ENCODE measurements around the gene VAV2.
"Not testable (repeated sequence)": the region's sequence is repeated elsewhere in the genome, so short reads cannot be mapped to it uniquely, and the experiment has no call there.

VAV2 gene

GRCh38 chr9:133968428-133968827 is 23.7 kb downstream of the VAV2 start:
- DNase-seq = no peak

- no peak for DNase-seq
Measured at GRCh38 chr9:133967024-133967741, 24.9 kb downstream of the VAV2 start.

DNA sequence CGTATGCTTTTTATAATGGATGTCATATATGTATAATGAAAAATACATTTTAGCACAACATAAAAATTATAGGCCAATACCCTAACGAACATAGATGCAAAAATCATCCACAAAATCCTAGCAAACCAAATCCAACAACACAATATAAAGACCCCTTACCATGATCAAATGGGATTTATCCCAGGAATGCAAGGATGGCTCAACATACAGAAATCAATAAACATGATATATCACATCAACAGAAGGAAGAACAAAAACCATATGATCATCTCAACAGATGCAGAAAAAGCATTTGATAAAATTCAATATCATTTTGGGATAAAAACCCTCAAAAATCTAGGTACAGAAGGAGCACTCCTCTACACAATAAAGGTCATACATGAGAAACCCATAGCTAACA is 27.7 kb downstream of the VAV2 start:
- no peak for DNase-seq

GRCh38 chr9:133963166-133963565 is 29.0 kb downstream of the VAV2 start:
- no peak for DNase-seq

GRCh38 chr9:133962341-133962740 is 29.8 kb downstream of the VAV2 start:
- DNase-seq = no peak

DNA sequence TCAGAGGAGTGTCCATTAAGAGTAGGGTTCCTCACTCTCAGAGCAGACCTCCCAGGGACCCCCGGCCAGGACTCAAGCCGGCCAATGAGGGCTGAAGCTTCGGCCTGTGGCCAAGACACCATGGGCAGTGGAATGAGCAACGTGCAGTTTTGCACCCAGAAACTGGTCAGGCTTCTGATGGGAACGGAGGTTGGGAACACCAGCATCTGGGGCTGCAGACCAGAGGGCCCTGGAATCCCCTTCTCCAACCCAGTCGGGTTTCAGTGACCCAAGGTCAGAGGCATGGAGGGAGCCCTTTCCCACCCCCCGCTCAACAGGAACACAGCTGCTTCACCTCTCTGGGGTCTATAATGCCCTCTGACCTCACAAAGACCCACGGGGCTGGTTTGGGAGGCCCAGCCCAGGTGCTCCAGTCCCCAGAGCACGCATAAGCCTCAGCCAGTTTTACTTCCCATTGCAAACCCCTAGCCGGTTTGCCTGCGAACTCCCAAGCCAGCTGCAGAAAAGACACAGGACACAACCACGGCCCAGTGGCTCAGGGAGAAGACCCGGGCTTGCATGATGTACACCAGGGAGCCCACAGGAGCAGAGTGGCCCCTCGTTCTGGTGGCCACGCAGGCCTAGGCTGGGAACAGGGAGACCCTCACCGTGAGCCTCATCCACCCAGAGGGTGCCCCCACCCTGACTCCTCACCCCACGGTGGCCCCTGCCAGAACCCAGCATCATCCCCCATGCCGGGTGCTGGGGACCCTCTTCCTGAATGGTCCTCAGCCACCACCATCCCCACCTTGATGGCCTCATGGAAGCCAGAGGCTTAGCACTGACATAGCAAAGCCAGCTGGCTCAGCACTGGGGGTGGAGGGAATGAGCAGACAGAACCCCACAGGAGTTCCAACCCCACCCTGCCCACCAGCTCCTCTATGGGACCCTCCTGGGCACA is 30.6 kb downstream of the VAV2 start:
- no peak for DNase-seq

- no peak for DNase-seq
Measured at GRCh38 chr9:133960568-133961129, 31.5 kb downstream of the VAV2 start.

DNA sequence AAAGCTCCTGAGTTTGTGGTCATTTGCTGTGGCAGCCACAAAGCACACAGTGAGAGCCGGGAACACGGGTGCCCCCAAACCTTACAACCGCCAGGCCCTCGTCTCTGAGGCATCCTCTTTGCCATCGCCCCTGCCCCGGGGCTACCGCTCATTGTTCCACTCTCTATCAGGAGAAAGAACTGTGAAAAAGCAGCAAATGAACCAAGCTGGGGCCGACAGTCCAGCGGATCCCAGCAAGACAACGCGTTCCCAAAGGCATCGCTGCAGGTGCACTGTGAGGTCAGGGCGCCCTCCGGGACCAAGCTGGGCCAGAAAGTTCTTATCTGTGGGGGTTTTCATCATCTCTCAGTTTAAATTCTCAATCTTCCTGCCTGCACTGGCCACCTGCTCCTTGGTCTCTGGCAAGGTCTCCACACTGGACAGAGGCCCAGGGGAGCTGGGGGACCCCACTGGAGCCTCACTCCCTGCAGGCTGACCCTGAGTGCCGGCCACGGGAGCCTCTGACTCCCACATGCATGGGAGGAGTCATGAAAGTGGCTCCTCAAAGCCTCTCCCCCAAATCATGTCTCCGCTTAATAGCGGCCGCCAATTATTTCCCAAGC is 32.1 kb downstream of the VAV2 start:
- no peak for DNase-seq

DNA sequence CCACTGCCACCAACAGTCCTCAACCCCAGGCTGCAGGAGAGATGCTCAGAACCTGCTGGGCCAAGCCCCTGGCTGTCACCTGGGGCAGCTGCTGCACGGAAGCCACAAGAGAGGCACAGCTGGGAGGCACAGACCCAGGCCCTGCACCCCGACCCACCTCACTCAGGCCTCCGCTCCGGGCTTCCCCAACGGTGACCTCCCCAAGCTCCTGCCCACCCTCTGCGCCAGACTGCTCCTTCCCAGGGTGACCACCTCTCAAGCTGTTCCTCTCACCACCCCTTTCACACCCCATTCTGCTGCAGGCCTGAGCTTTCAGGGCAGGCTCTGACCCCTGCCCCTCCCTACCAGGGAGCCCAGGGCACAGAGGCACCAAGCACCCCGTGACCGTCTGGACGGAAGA is 33.0 kb downstream of the VAV2 start:
- no peak for DNase-seq

DNA sequence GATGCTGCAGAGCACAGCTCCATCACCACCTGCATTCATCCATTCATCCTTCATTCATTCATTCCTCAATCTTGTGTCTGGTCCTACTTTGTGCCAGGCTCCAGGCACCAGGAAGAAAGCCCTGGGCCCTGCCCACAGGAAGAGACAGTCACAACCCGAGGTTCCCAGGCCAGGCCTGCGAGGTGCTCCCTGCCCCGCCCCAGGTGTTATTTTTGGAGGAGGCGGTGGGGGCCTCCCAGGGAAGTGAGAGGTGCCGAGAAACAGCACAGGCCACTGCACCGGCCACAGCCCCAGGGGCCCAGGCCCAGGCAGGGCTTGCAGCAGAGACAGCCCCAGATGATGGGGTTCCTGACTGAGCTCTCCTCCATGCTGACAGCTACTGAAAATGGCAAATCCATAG is 33.4 kb downstream of the VAV2 start:
- DNase-seq = no peak

DNA sequence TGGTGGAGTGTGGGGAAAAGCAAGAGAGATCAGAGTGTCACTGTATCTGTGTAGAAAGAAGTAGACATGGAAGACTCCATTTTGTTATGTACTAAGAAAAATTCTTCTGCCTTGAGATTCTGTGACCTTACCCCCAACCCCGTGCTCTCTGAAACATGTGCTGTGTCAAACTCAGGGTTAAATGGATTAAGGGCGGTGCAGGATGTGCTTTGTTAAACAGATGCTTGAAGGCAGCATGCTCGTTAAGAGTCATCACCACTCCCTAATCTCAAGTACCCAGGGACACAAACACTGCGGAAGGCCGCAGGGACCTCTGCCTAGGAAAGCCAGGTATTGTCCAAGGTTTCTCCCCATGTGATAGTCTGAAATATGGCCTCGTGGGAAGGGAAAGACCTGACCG is 34.4 kb downstream of the VAV2 start:
- DNase-seq = not testable (repeated sequence)

DNA sequence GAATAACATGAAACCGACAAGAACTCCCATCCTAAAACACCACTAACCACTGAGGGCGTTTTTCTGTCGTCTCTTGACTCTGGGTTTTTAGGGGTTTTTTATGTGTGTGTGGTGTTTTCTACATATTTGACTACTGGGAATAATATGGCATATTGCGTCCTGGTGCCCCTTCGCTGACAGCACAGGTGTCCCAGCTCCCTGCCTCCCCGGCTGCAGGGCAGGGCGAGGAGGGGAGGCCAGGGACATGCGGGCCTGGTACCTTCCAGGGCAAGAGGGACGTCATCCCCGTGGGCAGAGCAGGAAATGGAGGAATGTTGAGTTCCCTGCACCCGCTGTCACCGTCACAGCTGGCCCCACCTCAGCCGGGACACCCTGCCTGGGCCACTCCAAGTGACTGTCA is 34.8 kb downstream of the VAV2 start:
- DNase-seq = no peak

DNA sequence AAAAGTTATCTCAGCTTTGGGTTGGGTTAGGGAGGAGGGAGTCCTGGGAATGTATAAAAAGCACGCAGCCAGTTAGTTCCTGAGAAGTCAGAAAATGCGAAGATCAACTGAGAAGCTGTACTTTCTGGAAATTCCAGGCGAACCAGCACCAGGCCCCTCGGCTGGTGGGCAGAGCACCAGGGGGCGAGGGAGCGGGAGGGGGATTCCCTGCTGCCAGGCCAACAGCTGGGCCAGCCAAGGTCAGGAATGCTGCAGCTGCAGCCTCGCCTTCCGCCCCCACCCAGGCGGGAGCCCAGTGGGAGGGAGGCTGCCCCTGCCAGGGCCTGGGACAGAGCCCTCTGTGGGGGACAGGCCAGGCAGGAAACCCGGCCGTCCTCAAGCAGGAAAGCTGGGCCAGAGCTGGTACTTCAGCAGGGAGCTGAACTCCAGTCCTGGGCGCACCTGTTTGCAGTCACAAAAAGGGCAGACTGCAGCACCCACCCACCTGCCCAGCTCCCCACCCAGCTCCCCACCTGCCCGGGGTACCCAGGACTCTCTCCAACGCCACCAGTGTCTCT is 35.5 kb downstream of the VAV2 start:
- DNase-seq = no peak

DNA sequence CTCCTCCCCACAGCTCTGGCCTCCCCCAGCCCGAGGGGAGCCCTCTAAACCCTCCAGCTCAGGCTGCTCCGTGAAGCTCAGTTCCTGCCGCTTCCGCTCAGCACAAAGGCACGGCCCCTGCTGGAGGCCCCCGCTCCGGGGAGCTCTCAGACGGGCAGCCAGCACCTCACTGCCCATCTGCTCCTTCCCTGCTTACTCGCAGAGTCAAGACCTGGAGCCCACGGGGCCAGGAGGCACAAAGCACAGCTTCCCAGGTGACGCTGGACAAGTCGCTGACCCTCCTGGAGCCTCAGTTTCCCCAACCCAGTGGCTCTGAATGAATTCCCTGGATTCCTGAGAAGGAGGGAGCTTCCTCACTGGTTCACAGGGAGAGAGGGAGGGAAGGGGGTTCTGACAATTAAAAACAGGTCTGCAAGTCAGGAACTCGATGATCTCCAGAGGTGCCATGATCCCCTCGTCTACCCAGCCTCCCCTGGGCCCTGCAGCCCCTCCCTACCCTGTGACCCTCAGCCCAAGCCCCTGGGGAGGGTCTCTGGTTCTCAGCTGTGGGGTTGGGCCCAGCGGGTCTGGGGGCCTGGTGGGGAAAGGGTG is 36.2 kb downstream of the VAV2 start:
- DNase-seq = no peak

DNA sequence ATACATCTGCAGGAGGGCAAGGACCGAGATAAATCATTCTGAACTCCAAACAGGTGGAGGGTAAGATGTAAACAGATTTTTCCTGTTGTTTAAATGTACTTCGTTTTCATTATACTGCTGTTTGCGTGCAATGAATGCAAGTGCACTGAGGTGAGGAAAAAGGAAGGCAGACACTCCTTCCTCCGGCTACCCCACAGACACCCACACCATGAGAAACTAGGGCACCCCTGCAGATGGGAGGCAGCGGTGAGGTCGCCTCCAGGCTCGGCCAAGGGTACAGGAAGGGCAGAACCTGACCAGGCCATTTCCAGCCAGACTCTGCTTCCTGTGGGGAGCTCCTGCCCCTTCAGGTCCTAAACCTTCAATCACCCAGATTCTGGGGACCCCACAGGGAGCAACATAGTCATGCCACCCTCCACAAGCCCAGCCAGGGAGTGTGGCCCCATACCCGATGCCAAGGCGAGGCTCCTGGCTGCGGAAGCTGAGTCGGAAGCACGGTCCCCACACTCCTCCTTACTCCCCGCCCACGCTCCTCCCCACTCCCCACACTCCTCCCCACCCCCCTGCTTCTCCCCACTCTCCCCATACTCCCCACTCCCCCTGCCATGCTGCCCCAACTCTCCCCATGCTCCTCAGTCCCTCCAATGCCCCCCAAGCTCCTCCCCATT is 37.1 kb downstream of the VAV2 start:
- DNase-seq = no peak

DNA sequence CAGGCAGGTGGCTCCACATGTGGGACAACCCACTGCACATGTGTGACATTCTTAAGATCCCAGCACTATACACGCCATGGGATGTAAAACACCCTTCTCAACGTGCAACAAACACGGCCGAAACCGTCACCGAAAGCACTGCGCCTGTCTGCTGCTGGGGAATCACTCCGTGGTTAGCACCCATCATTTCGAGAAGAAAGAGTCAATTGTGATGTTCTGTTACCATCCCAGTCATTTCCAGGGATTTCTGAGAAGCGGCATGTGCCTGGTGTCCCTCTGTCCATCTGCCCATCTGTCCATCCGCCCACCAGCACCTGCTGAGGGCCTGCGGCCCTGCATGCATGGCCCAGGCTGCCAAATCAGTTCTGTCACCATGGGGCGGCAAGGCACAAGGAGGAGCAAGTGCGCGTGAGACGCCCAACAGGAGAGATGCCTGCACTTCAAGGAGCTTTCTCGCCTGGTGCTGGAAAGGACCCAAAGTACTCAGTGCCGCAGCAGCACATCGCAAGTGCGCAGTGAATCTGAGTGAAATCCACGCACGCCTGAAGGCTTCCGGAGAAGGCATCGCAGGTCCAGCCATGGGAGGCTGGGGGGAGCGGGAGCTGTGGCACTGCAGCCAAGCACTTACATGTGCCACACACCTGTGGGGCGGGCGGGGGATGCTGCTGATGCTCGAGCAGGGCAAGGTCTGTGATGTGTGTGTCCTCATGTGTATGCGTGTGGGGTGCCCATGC is 38.0 kb downstream of the VAV2 start:
- DNase-seq = no peak

DNA sequence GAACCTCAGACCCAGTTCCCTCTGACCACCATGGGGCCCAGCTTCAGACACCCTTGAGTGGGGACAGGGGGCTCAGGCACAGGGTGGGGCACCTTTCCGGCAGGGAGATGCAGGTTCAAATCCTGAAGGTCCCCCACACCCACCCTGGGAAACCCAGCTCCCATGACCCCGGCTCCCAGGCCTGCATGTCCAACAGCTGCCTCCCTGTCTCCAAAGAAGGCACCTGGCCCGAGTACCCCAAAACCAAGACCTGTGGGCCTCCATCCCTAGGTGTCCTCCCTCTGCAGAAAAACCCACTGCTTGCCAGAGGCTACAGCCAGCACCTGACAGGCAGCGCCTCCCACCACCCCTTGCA is 38.5 kb downstream of the VAV2 start:
- DNase-seq = no peak

GRCh38 chr9:133952598-133953550 is 39.2 kb downstream of the VAV2 start:
- DNase-seq = no peak

DNA sequence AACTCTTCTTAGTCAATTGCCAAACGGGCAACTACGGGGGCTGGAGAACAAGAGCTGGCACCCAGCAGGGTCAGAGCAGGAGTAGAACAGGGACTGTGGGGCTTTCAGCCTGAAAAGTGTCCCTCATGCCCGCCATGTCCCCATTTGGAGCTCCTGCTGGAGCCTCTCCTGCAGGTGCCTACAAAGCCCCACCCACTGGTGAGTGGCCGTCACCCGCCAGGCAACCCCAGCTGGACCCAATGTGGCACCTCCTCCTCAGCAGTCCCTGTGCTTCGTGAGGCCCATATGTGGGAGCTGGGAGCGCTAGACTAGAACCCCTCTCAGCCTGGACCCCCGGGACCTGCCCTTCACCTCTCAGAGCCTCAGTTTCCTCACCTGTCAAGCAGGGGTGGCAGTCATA is 40.9 kb downstream of the VAV2 start:
- DNase-seq = no peak

GRCh38 chr9:133950629-133951111 is 41.5 kb downstream of the VAV2 start:
- DNase-seq = no peak
